Transverse colon (tissue), 4 donors: Measurements from ENCODE around the gene DNAH11. TPM values are rescaled to one million over a fixed set of nuclear protein-coding genes. Genes with fewer than 3 reads are reported as not detected.

ENCODE experiments used
- DNase-seq: peaks from one replicate; pipeline ENCODE4 v3.0.0-alpha.2; 2019
- H3K27ac ChIP-seq, 4 donors: fragments of 200-600 bp; sonication (generic); 2 replicates each; pipeline ENCODE4 v1.5.1; 2016 to 2018; ENCODE audit warnings: inconsistent platforms in 4 of 4
- H3K27me3 ChIP-seq: fragments of 200-600 bp; sonication (generic); 2 replicates; pipeline ENCODE4 v1.5.1; 2017; ENCODE audit warnings: inconsistent platforms
- H3K36me3 ChIP-seq, 4 donors: fragments of 200-600 bp; sonication (generic); 2 replicates each; pipeline ENCODE4 v1.5.1; 2017 to 2019; ENCODE audit warnings: inconsistent platforms in 4 of 4
- H3K4me1 ChIP-seq, 4 donors: fragments of 200-600 bp; sonication (generic); 2 replicates each; pipeline ENCODE4 v1.5.1; 2017 to 2020; ENCODE audit warnings: inconsistent platforms in 4 of 4
- H3K4me3 ChIP-seq, 4 donors: fragments of 200-600 bp; sonication (generic); 1 replicate in 1 of 4; 2 replicates in 3 of 4; pipeline versions ENCODE4 v1.5.1 to v1.6.1; 2017 to 2019; ENCODE audit warnings: inconsistent platforms in 4 of 4
- H3K9me3 ChIP-seq, 2 donors: fragments of 200-600 bp; sonication (generic); 2 replicates each; pipeline ENCODE4 v1.5.1; 2017 to 2019; ENCODE audit warnings: inconsistent platforms in 2 of 2
- EP300 ChIP-seq: sonication (generic); formaldehyde crosslinking; IDR thresholded peaks from one replicate; pipeline ENCODE4 v1.6.1; 2017; ENCODE audit warnings: antibody characterized with exemption, low read depth
- POLR2A ChIP-seq: fragments of 450-650 bp; IDR thresholded peaks from one replicate; pipeline ENCODE4 v1.6.1; 2016; ENCODE audit warnings: antibody characterized with exemption, mild to moderate bottlenecking, moderate library complexity
- POLR2AphosphoS5 ChIP-seq, 3 donors: sonication (generic); formaldehyde crosslinking; IDR thresholded peaks; one replicate each; pipeline ENCODE4 v1.6.1; 2016; ENCODE audit warnings: antibody characterized with exemption in 3 of 3
- WGBS, 2 donors: methylation state at CpG; one replicate each; pipeline ENCODE4 v1.1.5; 2018; ENCODE audit warnings: low coverage in 1 of 2; 5-methylcytosine and 5-hydroxymethylcytosine counted together
- in situ Hi-C, 4 donors: fragments of 200-750 bp; cut with MboI; loops; one replicate each; pipeline versions ENCODE4 v1.15.0 to v1.15.1; 2017; ENCODE audit warnings: low sequenced_read_pairs in 3 of 4, low pct_ligation_motif_present in 1 of 4, low pct_unique_long_range_greater_than_20kb in 1 of 4
- intact Hi-C: fragments of 100-400 bp; cut with DNase I; formaldehyde crosslinking; loops from one replicate; pipeline ENCODE4 v1.15.1; 2023; ENCODE audit warnings: low total_unique reads
- total RNA-seq, 4 donors: library from RNA; depleted of rRNA; stranded (reverse); fragments of >200 nt; gene quantifications; one replicate each; pipeline ENCODE4 v1.1.0, GENCODE V29; 2016
- TF ChIP-seq, protein P1 (sequence below), 5 experiments: fragments of 200-600 bp in 3 of 5; fragments of 450-650 bp in 2 of 5; sonication (generic) in 3 of 5; IDR thresholded peaks; 1 replicate in 2 of 5; 2 replicates in 3 of 5; pipeline ENCODE4 v1.5.1; 2016 to 2017; ENCODE audit warnings: antibody characterized with exemption in 5 of 5, inconsistent platforms in 3 of 5, mild to moderate bottlenecking in 2 of 5, moderate library complexity in 1 of 5

The DNAH11 gene
- total RNA-seq, 4 donors from 2014 or later, result under 0.01 to 0.16 TPM; not detected in 2

- H3K27me3 ChIP-seq, result no peaks in the 10 kb centered on the region
- H3K27ac ChIP-seq, result no peak overlapping the region
- intact Hi-C loops (no loop called here), in situ Hi-C loops (no loop called here)
- TF ChIP-seq POLR2AphosphoS5 (IDR thresholded peaks at IDR 0.05), result no peak
- TF ChIP-seq, protein P1, sequence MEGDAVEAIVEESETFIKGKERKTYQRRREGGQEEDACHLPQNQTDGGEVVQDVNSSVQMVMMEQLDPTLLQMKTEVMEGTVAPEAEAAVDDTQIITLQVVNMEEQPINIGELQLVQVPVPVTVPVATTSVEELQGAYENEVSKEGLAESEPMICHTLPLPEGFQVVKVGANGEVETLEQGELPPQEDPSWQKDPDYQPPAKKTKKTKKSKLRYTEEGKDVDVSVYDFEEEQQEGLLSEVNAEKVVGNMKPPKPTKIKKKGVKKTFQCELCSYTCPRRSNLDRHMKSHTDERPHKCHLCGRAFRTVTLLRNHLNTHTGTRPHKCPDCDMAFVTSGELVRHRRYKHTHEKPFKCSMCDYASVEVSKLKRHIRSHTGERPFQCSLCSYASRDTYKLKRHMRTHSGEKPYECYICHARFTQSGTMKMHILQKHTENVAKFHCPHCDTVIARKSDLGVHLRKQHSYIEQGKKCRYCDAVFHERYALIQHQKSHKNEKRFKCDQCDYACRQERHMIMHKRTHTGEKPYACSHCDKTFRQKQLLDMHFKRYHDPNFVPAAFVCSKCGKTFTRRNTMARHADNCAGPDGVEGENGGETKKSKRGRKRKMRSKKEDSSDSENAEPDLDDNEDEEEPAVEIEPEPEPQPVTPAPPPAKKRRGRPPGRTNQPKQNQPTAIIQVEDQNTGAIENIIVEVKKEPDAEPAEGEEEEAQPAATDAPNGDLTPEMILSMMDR (IDR thresholded peaks at IDR 0.05), result no peak
- no peak for TF ChIP-seq EP300
- no peak for TF ChIP-seq POLR2A
- DNase-seq, result no peak
- peaks cover 0 to 9% (median 0%) of the 10 kb centered on the region in 4 donors for H3K4me1 ChIP-seq
- WGBS, 2 donors, result 60 to 74% methylated on average over 5 of the region's 5 CpGs
- H3K36me3 ChIP-seq, result no peaks in the 10 kb centered on the region
- no peaks in the 10 kb centered on the region for H3K9me3 ChIP-seq
- H3K4me3 ChIP-seq, result no peak overlapping the region
Observed at GRCh38 chr7:21768279-21768678, 225.4 kb downstream of the DNAH11 start.

- peaks cover 0 to 9% (median 0%) of the 10 kb centered on the region in 4 donors for H3K4me1 ChIP-seq
- 48 to 58% methylated on average over 3 to 5 of the region's 5 CpGs for WGBS, 2 donors
- intact Hi-C loops (no loop called here), in situ Hi-C loops (no loop called here)
- DNase-seq, result no peak
- H3K27ac ChIP-seq, result no peak overlapping the region
- H3K9me3 ChIP-seq, result no peaks in the 10 kb centered on the region
- TF ChIP-seq POLR2AphosphoS5 (IDR thresholded peaks at IDR 0.05) (no peak), POLR2A (no peak)
- H3K36me3 ChIP-seq, result no peaks in the 10 kb centered on the region
- no peaks in the 10 kb centered on the region for H3K27me3 ChIP-seq
- H3K4me3 ChIP-seq, result no peak overlapping the region
Observed at GRCh38 chr7:21771266-21771665, 228.4 kb downstream of the DNAH11 start.

DNA sequence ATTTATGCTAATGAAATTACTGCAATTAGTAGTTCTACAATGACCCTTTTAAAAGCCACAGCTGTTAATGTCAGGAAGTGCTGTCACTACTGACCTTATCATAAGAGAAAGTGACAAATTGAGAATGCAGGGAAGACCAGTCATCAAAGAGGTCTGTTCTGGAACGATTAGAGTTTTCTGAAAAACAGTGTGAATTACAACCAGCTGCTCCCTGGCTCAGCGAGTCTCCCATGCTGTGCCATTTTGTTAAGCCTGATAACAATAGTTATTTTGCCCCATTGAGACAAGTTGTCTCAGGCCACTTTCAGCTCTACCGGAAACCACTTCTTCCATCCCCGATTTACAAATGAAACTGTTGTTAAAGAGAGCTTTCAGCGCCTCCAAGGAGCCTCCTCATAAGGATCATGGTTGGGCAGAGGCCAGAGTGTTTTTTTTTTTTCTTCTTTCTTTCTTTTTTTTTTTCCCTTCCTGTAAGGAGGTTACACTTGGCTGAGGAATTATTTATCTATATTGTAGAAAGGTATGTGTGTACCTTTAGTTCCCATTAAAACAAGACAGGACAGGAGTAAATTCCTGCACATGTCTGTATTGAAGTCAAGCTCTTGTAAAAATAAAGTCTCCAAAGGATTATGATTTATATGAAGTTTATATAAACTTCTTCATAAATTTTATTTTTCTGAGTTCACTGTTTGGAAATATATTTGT lies 229.2 kb downstream of the DNAH11 start:
- Histone ChIP-seq H3K27ac (peak overlapping the region in 1 of 4 donors; percentile 43), H3K27me3 (no peaks in the 10 kb centered on the region), H3K4me3 (no peak overlapping the region), H3K4me1 (peaks cover 0 to 9% (median 0%) of the 10 kb centered on the region in 4 donors), H3K36me3 (no peaks in the 10 kb centered on the region), H3K9me3 (no peaks in the 10 kb centered on the region)
- TF ChIP-seq POLR2AphosphoS5 (IDR thresholded peaks at IDR 0.05), result no peak
- TF ChIP-seq, protein P1 (IDR thresholded peaks at IDR 0.05), result no peak
- no peak for TF ChIP-seq POLR2A
- no peak for TF ChIP-seq EP300
- intact Hi-C loops, result no loop called here
- DNase-seq, result no peak
- in situ Hi-C loops, result no loop called here
- WGBS, 2 donors, result 20 to 24% methylated on average over 4 to 5 of the region's 5 CpGs

DNA sequence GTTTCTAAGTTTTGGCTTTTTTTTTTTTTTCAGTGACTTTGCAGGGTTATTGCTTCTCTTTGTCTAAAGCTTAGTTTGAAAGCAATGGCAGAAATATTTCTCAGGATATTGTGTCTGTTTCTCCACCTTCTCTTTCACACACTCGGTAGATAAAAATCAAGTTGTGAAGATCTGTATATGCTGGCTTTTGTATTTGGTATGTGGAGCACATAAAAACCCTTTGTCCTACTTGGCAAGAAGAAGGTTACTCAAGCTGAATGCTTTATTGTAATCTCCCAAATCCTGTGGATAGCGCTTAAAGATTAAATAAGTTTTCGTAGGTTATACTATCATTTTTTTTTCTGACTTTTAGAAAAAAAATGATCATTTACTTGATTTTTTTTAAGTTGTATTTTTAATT lies 230.5 kb downstream of the DNAH11 start:
- H3K27ac ChIP-seq, result no peak overlapping the region
- 30 to 40% methylated on average over 3 of the region's 3 CpGs for WGBS, 2 donors
- TF ChIP-seq POLR2A, result no peak
- no peaks in the 10 kb centered on the region for H3K36me3 ChIP-seq
- H3K4me3 ChIP-seq, result no peak overlapping the region
- H3K9me3 ChIP-seq, result no peaks in the 10 kb centered on the region
- in situ Hi-C loops, result no loop called here
- H3K4me1 ChIP-seq, result peaks cover 0 to 9% (median 0%) of the 10 kb centered on the region in 4 donors
- intact Hi-C loops, result no loop called here
- DNase-seq, result no peak
- H3K27me3 ChIP-seq, result no peaks in the 10 kb centered on the region

GRCh38 chr7:21777921-21778320 lies 235.1 kb downstream of the DNAH11 start:
- intact Hi-C loops (loop anchor here (2.0 to 5.0 kb wide), 2 partner anchors 77 to 1819 kb away; partner anchors contain the start of gene CCDC126), in situ Hi-C loops (no loop called here)
- 81 to 86% methylated on average over 2 of the region's 2 CpGs for WGBS, 2 donors

More at GRCh38 chr7:21777921-21778320, 235.1 kb downstream of the DNAH11 start:
- no peak for DNase-seq
- no peak overlapping the region for H3K27ac ChIP-seq
- H3K4me1 ChIP-seq, result no peaks in the 10 kb centered on the region
- no peaks in the 10 kb centered on the region for H3K9me3 ChIP-seq
- H3K4me3 ChIP-seq, result no peak overlapping the region
- TF ChIP-seq POLR2AphosphoS5 (IDR thresholded peaks at IDR 0.05) (no peak), POLR2A (no peak), EP300 (no peak)
- TF ChIP-seq, protein P1 (IDR thresholded peaks at IDR 0.05), result no peak
- no peaks in the 10 kb centered on the region for H3K27me3 ChIP-seq
- no peaks in the 10 kb centered on the region for H3K36me3 ChIP-seq
